Activated naive CD4-positive, alpha-beta T cell (primary cell): ENCODE results near the gene RBCK1.
"Not testable (repeated sequence)": the region's sequence is repeated elsewhere in the genome, so short reads cannot be mapped to it uniquely, and the experiment has no call there.

Experiments used
- DNase-seq, 4 experiments: peaks; one replicate each; lab custom pipeline; 2025; lab: John Stamatoyannopoulos, UW

The RBCK1 gene

GRCh38 chr20:407953-408842 lies at the start of gene RBCK1:
Gene RBCK1, plus strand, starts transcription at chr20:408299. Its CDS starts 459 bp downstream, at chr20:408758.
- peak; percentile 69 to 83 (median 78) for DNase-seq

GRCh38 chr20:358891-359555 lies 49.1 kb upstream of the RBCK1 start:
- DNase-seq = no peak

DNA sequence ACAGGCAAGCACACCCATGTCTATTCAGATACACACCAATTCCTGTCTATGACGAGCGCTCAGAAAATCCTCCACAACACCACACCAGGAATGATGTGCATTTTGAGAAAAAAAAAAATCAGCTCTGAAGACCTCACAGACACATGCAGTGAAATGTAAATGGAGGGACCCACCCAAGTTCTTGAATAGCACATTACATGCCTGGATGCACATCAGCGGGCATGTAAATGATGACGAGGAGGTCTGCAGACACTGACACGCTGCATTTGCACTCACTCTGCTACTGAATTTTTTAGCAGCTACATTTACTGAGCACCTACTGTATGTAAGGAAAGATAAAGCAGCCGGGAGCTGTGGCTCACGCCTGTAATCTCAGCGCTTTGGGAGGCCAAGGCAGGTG lies 46.5 kb upstream of the RBCK1 start:
- DNase-seq = no peak

DNA sequence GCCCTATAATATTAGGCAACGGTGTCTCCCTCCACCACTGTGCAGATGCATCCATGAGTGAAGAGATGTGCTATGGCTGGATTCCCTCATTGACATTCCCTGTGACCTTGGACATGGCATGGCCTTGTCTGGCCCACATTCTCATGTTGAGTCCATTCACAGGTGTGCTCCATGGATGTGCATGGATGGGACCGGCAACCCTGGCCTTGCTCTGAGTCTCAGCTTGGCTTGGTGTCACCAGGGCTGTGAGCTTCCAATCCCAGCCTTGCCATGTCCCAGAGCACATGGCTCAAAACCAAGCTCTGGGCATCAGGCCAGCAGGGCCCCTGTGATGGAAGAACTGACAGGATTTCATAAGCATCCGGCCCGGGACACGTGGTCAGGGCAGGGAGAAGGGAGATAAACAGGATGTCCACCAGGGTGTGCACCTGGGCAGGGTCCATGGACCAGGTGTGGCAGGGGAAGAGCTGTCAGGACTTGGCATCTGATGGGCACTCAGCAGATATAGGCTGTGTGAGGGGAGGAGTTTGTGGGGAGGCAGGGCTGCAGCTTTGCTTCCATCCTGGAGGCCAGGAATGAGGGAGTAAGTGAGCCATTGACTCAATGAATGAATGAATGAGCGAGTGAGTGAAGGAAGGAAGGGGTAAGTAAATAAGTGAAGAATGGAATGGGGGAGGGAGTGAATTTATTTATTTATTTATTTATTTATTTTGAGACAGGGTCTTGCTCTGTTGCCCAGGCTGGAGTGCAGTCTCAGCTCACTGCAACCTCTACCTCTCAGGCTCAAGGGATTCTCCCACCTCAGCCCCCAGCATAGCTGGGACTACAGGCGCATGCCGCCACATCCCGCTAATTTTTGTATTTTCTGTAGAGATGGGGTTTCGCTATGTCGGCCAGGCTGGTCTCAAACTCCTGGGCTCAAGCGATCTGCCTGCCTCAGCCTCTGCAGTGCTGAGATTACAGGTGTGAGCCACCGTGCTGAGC lies 45.5 kb upstream of the RBCK1 start:
- no peak for DNase-seq

DNA sequence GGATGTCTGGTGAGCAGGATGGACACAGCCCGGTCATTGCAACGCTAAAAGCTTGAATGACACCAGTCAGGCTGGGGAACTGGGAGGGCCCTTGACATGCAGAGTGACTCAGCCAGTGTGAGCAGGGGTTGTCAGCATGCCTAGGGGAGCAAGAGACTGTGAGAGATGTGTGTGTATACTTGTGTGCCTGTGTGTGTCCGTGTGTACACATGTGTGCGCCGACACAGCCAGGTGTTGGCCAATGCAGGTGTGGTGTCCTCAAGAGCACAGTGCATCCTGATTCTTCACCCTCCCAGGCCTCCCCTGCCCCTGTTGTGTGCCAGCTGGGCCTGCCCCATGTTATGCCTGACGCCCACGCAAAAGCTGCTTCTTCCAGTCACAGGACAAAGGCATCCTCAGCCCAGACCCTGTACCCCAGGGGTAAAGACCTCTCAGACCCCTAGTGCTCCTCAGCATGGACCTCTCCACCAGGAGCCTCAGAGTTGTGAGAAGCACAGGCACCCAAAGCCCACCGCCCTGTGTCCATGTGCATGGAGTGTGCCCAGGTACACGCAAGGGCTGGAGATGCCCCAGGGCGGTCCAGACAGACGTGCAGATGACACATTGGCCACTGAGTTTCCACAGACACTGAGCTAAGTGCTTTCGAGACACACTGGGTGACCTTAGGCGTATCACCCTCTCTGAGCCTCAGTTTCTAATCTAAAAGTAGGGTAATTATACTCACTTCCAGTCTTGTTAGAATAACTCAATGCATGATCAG lies 44.6 kb upstream of the RBCK1 start:
- no peak for DNase-seq

DNA sequence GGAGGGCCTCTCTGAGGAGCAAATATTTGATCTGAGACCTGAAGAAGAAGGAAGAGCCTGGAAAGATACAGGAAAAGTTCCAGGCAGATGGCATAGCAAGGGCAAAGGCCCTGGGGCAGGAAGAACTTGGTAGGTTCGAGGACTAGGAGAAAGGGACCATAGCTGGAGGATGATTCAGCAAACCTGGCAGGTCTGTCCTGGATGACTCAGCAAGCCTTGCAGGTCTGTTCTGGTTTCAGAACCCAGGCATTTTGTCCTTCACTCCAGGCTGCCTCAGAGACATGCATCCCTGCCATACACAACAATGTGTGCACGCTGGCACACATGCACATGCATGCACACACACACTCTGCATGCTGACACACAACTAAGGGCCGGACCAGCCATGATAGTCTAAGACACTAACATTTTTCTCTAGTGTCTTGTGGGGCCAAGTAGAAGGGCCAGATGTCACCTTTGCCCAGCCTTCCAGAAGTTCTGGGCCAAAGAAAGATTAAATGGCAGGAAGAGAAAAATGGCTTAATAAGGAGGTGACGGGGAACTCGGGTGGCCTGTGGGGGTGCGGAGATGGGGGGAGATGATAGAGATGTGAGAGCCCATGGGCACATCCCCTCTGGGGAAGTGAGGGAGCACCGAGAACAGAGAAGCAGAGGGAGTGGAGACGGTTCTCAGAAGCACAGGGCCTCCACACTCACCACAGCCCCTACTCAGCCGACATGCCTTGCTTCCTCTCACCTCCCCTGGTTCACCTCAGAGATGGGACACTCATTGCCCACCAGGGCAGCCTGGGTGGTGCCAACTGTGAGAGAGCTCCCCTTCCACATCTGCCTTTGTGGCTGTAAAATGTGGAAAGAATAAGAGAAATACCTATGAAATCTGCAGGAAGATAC lies 42.9 kb upstream of the RBCK1 start:
- DNase-seq = no peak

- DNase-seq = no peak
These were observed 41.9 kb upstream of the RBCK1 start for GRCh38 chr20:366041-366718.

GRCh38 chr20:366719-367485 lies 41.2 kb upstream of the RBCK1 start:
- no peak for DNase-seq

- DNase-seq = no peak
These were observed 40.6 kb upstream of the RBCK1 start for GRCh38 chr20:367486-367887.

- no peak for DNase-seq
These were observed 39.2 kb upstream of the RBCK1 start for GRCh38 chr20:368915-369314.

DNA sequence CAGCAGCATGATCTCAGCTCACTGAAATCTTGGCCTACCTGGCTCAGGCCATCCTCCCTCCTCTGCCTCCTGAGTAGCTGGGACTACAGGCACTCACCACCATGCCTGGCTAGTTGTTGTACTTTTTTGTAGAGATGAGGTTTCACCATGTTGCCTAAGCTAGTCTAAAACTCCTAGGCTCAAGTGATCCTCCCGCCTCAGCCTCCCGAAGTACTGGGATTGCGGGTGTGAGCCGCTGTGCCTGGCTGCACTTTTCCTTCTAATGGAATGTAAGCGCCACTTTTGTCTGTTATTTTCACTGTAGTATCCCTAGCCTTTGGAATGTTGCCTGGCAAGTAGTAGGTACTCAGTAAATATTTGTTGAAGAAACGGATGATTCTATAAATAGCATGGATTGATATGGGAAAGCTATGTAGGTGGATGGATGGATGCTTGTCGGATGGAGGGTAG lies 37.9 kb upstream of the RBCK1 start:
- no peak for DNase-seq

- no peak for DNase-seq
These were observed 36.9 kb upstream of the RBCK1 start for GRCh38 chr20:370977-371754.

DNA sequence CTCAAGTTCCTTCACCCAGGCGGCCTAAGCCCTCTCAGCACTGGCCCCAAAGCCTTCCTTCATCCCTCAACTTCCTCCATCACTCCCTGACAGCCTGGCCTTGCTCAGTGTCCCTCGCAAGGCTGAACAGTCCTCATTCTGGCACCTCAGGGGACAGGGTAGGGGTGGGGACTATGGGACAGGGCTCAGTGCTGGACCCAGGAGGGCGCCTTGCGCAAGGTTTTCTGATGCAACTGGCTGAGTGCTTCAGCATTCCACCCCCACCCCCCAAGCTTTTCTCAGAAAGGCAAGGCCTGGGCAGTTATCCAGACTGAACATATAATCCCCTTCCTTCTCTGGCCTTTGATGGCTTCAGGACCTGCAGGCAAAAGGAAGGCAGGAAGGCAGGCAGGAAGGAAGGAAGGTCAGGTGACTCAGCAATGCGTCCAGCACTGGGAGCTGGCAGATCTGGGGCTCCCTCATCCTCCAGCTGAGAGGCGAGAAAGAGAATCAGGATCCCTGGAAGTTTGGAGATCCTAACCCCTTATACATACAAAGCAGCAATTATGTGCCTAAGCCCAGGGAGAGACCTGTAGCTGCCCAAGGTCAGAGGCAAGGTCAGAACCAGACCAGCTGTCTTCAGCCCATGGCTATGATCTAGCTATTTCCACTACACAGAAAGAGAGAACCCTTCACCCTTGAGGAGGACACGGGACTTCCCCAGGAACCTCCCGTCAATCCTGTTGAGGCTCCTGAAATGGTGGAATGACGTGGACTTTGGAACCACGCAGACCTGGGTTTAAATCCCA lies 36.1 kb upstream of the RBCK1 start:
- no peak for DNase-seq

- DNase-seq = not testable (repeated sequence)
These were observed 35.5 kb upstream of the RBCK1 start for GRCh38 chr20:372543-373082.

- DNase-seq = no peak
These were observed 34.8 kb upstream of the RBCK1 start for GRCh38 chr20:373171-373890.

GRCh38 chr20:375265-375889 lies 32.7 kb upstream of the RBCK1 start:
- no peak for DNase-seq
